Glutamatergic neuron (in vitro differentiated cells): ENCODE data around the gene TBC1D5. TPM values are rescaled to one million over a fixed set of nuclear protein-coding genes. Genes with fewer than 3 reads are reported as not detected.

Source experiments
- DNase-seq: peaks from one replicate; pipeline ENCODE4 v3.0.0; 2022
- H3K27ac Mint-ChIP-seq: one replicate; pipeline ENCODE4 v1.8.0; 2020; ENCODE audit warnings: mild to moderate bottlenecking, mixed read lengths, inconsistent platforms; ENCODE audit not compliant: unreplicated experiment
- H3K27me3 Mint-ChIP-seq: one replicate; pipeline ENCODE4 v1.8.0; 2020; ENCODE audit warnings: mild to moderate bottlenecking, moderate library complexity, mixed read lengths, inconsistent platforms; ENCODE audit not compliant: unreplicated experiment
- H3K36me3 Mint-ChIP-seq: one replicate; pipeline ENCODE4 v1.8.0; 2020; ENCODE audit warnings: mild to moderate bottlenecking, mixed read lengths, inconsistent platforms; ENCODE audit not compliant: unreplicated experiment
- H3K4me1 Mint-ChIP-seq: one replicate; pipeline ENCODE4 v1.8.0; 2020; ENCODE audit warnings: mild to moderate bottlenecking, low read depth, mixed read lengths, inconsistent platforms; ENCODE audit not compliant: unreplicated experiment
- H3K4me3 Mint-ChIP-seq: one replicate; pipeline ENCODE4 v1.8.0; 2020; ENCODE audit warnings: mild to moderate bottlenecking, mixed read lengths, inconsistent platforms; ENCODE audit not compliant: unreplicated experiment
- H3K9me3 Mint-ChIP-seq: one replicate; pipeline ENCODE4 v1.8.0; 2020; ENCODE audit warnings: mild to moderate bottlenecking, moderate library complexity, mixed read lengths, inconsistent platforms; ENCODE audit not compliant: unreplicated experiment
- total RNA-seq: library from RNA; stranded (reverse); fragmentation: NEBNext Ultra II Directional; extraction: Animal tissue kit (Norgen Biotek cat#: 25700); gene quantifications from one replicate; pipeline ENCODE4 v1.2.1, GENCODE V29; 2021; ENCODE audit not compliant: unreplicated experiment
- TF ChIP-seq, protein P1 (sequence below): fragments of 200-600 bp; sonication (generic); IDR thresholded peaks from one replicate; pipeline ENCODE4 v1.5.0; 2021; ENCODE audit not compliant: partially characterized antibody, unreplicated experiment

Gene TBC1D5
- total RNA-seq, 1 donor from 2014 or later, result 40.2 TPM

- H3K36me3 Mint-ChIP-seq, result no peaks in the 10 kb centered on the region
- H3K27me3 Mint-ChIP-seq, result no peaks in the 10 kb centered on the region
- TF ChIP-seq, protein P1, sequence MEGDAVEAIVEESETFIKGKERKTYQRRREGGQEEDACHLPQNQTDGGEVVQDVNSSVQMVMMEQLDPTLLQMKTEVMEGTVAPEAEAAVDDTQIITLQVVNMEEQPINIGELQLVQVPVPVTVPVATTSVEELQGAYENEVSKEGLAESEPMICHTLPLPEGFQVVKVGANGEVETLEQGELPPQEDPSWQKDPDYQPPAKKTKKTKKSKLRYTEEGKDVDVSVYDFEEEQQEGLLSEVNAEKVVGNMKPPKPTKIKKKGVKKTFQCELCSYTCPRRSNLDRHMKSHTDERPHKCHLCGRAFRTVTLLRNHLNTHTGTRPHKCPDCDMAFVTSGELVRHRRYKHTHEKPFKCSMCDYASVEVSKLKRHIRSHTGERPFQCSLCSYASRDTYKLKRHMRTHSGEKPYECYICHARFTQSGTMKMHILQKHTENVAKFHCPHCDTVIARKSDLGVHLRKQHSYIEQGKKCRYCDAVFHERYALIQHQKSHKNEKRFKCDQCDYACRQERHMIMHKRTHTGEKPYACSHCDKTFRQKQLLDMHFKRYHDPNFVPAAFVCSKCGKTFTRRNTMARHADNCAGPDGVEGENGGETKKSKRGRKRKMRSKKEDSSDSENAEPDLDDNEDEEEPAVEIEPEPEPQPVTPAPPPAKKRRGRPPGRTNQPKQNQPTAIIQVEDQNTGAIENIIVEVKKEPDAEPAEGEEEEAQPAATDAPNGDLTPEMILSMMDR, result no peak
- H3K4me1 Mint-ChIP-seq, result no peaks in the 10 kb centered on the region
- no peak for DNase-seq
- no peaks in the 10 kb centered on the region for H3K9me3 Mint-ChIP-seq
- H3K4me3 Mint-ChIP-seq, result no peak overlapping the region
- H3K27ac Mint-ChIP-seq, result no peak overlapping the region
Measured at GRCh38 chr3:17333446-17333845, 409.0 kb downstream of the TBC1D5 start.

DNA sequence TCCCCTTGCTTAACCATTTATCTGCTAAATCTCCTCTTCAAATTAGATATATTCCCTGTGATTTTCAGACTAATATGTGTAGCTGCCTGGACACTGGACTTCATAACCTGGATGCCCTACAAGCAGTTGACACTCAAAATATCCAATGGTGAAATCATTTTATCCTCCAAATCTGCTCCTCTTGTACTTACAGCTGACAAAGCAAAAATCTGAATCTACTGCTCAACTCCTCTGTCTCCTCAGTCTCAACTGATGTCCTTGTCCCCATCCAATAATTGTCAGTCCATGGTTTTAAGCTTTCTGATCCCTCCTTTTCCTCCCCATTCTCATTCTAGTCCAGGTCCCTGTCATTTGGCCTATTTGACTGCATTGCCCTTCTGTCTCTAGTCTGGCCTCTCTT is 411.8 kb downstream of the TBC1D5 start:
- no peaks in the 10 kb centered on the region for H3K36me3 Mint-ChIP-seq
- no peak overlapping the region for H3K4me3 Mint-ChIP-seq
- no peak overlapping the region for H3K27ac Mint-ChIP-seq
- H3K9me3 Mint-ChIP-seq, result no peaks in the 10 kb centered on the region
- H3K4me1 Mint-ChIP-seq, result no peaks in the 10 kb centered on the region
- TF ChIP-seq, protein P1, result no peak
- DNase-seq, result no peak
- no peaks in the 10 kb centered on the region for H3K27me3 Mint-ChIP-seq

DNA sequence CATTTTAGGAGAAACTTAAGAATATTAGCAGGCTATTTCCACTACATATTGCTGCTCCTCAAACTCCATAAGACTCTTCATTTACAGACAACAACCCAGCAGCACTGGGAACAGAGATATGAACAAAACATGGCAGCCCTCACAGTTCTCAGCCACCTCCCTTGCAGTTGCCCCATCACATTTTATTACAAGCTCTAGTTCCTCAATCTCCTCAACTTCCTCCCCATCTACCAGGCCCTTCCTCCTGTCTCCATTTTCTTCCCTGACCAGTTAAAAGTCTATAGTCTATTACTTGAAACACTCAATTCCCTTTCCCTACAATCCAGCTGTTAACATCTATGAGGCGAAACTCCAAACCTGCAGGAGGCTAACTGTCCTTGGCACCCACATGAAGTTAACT is 412.5 kb downstream of the TBC1D5 start:
- Mint-ChIP-seq H3K27ac (no peak overlapping the region), H3K27me3 (no peaks in the 10 kb centered on the region), H3K4me1 (no peaks in the 10 kb centered on the region), H3K4me3 (no peak overlapping the region), H3K9me3 (no peaks in the 10 kb centered on the region), H3K36me3 (no peaks in the 10 kb centered on the region)
- no peak for DNase-seq
- TF ChIP-seq, protein P1, result no peak

DNA sequence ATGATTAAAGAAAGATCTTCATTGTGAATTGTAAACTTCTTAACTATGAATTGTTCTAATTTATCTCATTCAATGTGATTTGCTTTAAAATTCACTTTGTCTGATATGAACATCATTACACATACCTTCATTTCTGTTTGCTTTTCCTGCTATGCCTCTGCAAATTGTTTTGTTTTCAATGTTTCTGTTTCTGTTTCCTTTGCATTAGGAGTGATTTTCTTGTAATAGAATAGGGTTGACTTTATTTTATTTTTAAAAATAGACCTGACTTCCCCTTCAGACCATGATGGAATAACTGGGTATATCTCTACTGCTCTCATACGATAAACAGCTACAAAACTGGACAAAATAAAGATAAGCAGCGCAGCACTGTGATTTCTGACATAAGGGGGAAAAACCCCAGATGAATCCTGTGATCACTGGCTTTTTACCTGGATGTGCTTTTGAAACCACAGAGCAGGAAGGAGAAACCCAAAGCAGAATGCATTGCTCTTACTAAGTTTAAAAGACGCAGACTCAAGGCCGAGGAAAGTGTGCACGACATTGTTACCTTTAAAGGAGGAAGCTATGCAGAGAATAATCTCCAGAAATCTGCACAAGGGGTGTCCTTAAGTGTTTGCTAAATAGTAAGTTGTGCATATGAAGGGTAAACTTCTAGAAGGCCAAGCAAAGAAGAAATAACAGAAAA is 420.2 kb downstream of the TBC1D5 start:
- Mint-ChIP-seq H3K36me3 (no peaks in the 10 kb centered on the region), H3K27me3 (no peaks in the 10 kb centered on the region), H3K4me3 (no peak overlapping the region), H3K4me1 (no peaks in the 10 kb centered on the region), H3K27ac (no peak overlapping the region), H3K9me3 (no peaks in the 10 kb centered on the region)
- TF ChIP-seq, protein P1, result no peak
- no peak for DNase-seq

DNA sequence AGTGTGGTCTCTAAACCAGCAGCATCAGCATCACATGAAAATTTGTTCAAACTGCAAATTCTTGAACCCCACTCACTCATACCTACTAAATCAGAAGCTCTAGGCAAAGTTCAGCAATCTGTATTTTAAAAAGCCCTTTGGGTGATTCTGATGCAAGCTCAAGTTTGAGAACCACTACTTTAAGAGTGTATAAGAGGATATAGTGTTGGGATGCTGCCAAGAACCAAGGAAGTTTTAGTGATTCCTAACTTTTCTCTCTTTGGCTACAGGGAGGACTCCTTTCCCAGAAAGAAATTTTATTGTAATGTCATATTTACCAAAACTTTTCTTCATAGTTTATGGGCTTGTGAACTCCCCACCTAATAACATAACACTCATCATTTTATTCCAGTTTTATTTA is 422.2 kb downstream of the TBC1D5 start:
- TF ChIP-seq, protein P1, result no peak
- DNase-seq, result no peak
- Mint-ChIP-seq H3K36me3 (no peaks in the 10 kb centered on the region), H3K4me3 (no peak overlapping the region), H3K27me3 (no peaks in the 10 kb centered on the region), H3K4me1 (no peaks in the 10 kb centered on the region), H3K9me3 (no peaks in the 10 kb centered on the region), H3K27ac (no peak overlapping the region)
